GM12874 (cell line): ENCODE results near the gene FGFR2.

Source experiments
- CTCF ChIP-seq: IDR thresholded peaks from 2 replicates; pipeline ENCODE4 v1.5.1; 2011; ENCODE audit warnings: low read depth, mild to moderate bottlenecking, control low read depth, low read length, moderate library complexity; ENCODE audit not compliant: insufficient read depth

FGFR2 gene

GRCh38 chr10:121558238-121558637 is 40.0 kb downstream of the FGFR2 start:
- TF ChIP-seq CTCF = no peak

- no peak for TF ChIP-seq CTCF
These were observed 41.2 kb downstream of the FGFR2 start for GRCh38 chr10:121556918-121557573.

GRCh38 chr10:121556455-121556854 is 41.8 kb downstream of the FGFR2 start:
- TF ChIP-seq CTCF = no peak

- TF ChIP-seq CTCF = no peak
These were observed 44.6 kb downstream of the FGFR2 start for GRCh38 chr10:121553511-121554264.

GRCh38 chr10:121552746-121553145 is 45.5 kb downstream of the FGFR2 start:
- TF ChIP-seq CTCF = no peak

- TF ChIP-seq CTCF = no peak
These were observed 46.9 kb downstream of the FGFR2 start for GRCh38 chr10:121551210-121551885.

- no peak for TF ChIP-seq CTCF
These were observed 53.9 kb downstream of the FGFR2 start for GRCh38 chr10:121544301-121544869.
